Skeletal muscle tissue (tissue), 4 donors: ENCODE results near the gene ADPRH. TPM values are rescaled to one million over a fixed set of nuclear protein-coding genes. Genes with fewer than 3 reads are reported as not detected.
A peak's percentile ranks its signal among the peaks of the same experiment; 100 is the strongest.

Experiments
- H3K27ac ChIP-seq: one replicate; pipeline ENCODE4 v1.7.0; 2013; ENCODE audit warnings: mild to moderate bottlenecking, low read depth, low read length, inconsistent platforms
- H3K27me3 ChIP-seq, 3 donors: one replicate each; pipeline ENCODE4 v1.7.0; 2013; ENCODE audit warnings: low read length in 3 of 3; ENCODE audit not compliant: control insufficient read depth in 3 of 3, insufficient read depth in 3 of 3
- H3K36me3 ChIP-seq, 3 donors: one replicate each; pipeline ENCODE4 v1.7.0; 2013; ENCODE audit warnings: low read length in 3 of 3; ENCODE audit not compliant: control insufficient read depth in 3 of 3, insufficient read depth in 3 of 3
- H3K4me1 ChIP-seq, 3 donors: one replicate each; pipeline ENCODE4 v1.7.0; 2013; ENCODE audit warnings: low read length in 3 of 3, mild to moderate bottlenecking in 3 of 3; ENCODE audit not compliant: control insufficient read depth in 3 of 3, insufficient read depth in 3 of 3
- H3K4me3 ChIP-seq, 3 donors: one replicate each; pipeline ENCODE4 v1.7.0; 2013; ENCODE audit warnings: low read length in 3 of 3
- H3K9ac ChIP-seq, 3 donors: one replicate each; pipeline ENCODE4 v1.7.0; 2013; ENCODE audit warnings: low read length in 3 of 3, mild to moderate bottlenecking in 3 of 3, moderate library complexity in 2 of 3, low read depth in 1 of 3
- H3K9me3 ChIP-seq, 3 donors: one replicate each; pipeline ENCODE4 v1.7.0; 2013; ENCODE audit warnings: low read length in 3 of 3; ENCODE audit not compliant: control insufficient read depth in 3 of 3
- total RNA-seq: library from RNA; depleted of rRNA; stranded (reverse); fragments of >200 nt; gene quantifications from one replicate; pipeline ENCODE4 v1.2.3, GENCODE V29; 2014
- donor health status: Osteomylitis.

Gene ADPRH
- total RNA-seq, 1 donor from 2014 or later, result 5.2 TPM

DNA sequence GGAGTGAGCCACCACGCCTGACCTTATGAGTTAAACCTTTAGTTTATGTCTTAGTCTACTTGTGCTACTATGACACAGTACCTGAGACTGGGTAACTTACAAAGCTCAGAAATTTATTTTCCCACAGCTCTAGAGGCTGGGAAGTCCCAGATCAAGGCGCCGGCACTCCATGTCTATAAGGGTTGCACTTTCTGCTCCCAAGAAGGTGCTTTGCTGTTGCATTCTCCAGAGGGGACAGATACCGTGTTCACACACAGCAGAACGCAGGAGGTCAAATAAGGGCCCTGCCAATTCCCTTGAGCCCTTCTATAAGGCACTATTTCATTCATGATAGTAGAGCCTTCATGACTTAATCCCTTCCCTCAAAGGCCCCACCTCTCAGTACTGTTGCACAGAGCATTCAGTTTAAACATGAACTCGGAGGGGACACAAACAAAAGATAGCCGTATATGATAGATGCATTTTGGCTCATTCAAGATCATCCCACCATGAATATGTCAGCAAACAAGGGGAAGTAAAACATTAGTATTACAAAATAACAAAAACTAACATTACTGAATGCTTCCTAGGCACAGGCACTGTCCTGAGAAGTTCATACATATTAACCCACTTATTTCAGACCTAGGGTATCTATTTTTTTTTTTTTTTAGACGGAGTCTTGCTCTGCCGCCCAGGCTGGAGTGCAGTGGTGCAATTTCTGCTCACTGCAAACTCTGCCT is 44.9 kb downstream of the ADPRH start:
- H3K9ac ChIP-seq, result no peak overlapping the region
- no peaks in the 10 kb centered on the region for H3K27me3 ChIP-seq
- no peaks in the 10 kb centered on the region for H3K9me3 ChIP-seq
- peaks cover 52 to 66% (median 60%) of the 10 kb centered on the region in 3 donors for H3K4me1 ChIP-seq
- no peaks in the 10 kb centered on the region for H3K36me3 ChIP-seq
- no peak overlapping the region for H3K4me3 ChIP-seq
- no peak overlapping the region for H3K27ac ChIP-seq

- H3K27ac ChIP-seq, result peak overlapping the region; percentile 9
- H3K9me3 ChIP-seq, result no peaks in the 10 kb centered on the region
- peaks cover 55 to 70% (median 60%) of the 10 kb centered on the region in 3 donors for H3K4me1 ChIP-seq
- H3K36me3 ChIP-seq, result no peaks in the 10 kb centered on the region
- H3K27me3 ChIP-seq, result no peaks in the 10 kb centered on the region
- H3K4me3 ChIP-seq, result peak overlapping the region in 1 of 3 donors; percentile 49
- peak overlapping the region in 2 of 3 donors; percentile 54 to 65 for H3K9ac ChIP-seq
Measured at GRCh38 chr3:119625451-119626153, 46.3 kb downstream of the ADPRH start.

- Histone ChIP-seq H3K4me1 (peaks cover 56 to 69% (median 60%) of the 10 kb centered on the region in 3 donors), H3K27ac (peak overlapping the region; percentile 0), H3K36me3 (no peaks in the 10 kb centered on the region), H3K9me3 (no peaks in the 10 kb centered on the region), H3K9ac (peak overlapping the region in 1 of 3 donors; percentile 65), H3K27me3 (no peaks in the 10 kb centered on the region), H3K4me3 (peak overlapping the region in 1 of 3 donors; percentile 49)
Measured at GRCh38 chr3:119626196-119626595, 46.9 kb downstream of the ADPRH start.

DNA sequence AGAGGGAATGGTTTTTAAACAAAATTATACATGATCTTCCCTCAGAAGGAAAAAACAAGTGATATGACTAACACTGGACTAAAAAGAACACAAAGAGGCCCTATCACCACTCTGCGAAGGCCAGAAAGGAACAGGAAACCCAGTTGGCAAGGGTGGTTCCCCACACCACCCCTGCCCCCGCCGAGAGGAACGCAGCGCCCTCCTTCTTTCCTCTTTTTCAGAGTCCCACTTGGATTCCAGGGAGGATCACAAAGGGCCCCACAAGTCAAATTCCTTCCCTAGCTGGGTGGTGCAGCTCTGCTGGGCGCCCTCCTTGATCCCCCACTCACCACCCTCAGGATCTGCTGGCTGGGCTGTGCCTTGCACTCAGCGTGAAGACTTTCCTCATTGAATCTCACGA is 48.2 kb downstream of the ADPRH start:
- Histone ChIP-seq H3K27me3 (no peaks in the 10 kb centered on the region), H3K4me3 (no peak overlapping the region), H3K36me3 (no peaks in the 10 kb centered on the region), H3K27ac (peak overlapping the region; percentile 28), H3K9me3 (no peaks in the 10 kb centered on the region), H3K4me1 (peaks cover 59 to 68% (median 59%) of the 10 kb centered on the region in 3 donors), H3K9ac (no peak overlapping the region)

GRCh38 chr3:119628390-119628789 is 49.1 kb downstream of the ADPRH start:
- no peak overlapping the region for H3K4me3 ChIP-seq
- no peaks in the 10 kb centered on the region for H3K36me3 ChIP-seq
- H3K9ac ChIP-seq, result no peak overlapping the region
- H3K27ac ChIP-seq, result peak overlapping the region; percentile 7
- no peaks in the 10 kb centered on the region for H3K27me3 ChIP-seq
- no peaks in the 10 kb centered on the region for H3K9me3 ChIP-seq
- peaks cover 64 to 72% (median 64%) of the 10 kb centered on the region in 3 donors for H3K4me1 ChIP-seq

GRCh38 chr3:119628816-119629445 is 49.6 kb downstream of the ADPRH start:
- H3K27me3 ChIP-seq, result no peaks in the 10 kb centered on the region
- no peak overlapping the region for H3K9ac ChIP-seq
- H3K4me1 ChIP-seq, result peaks cover 64 to 74% (median 64%) of the 10 kb centered on the region in 3 donors
- H3K4me3 ChIP-seq, result no peak overlapping the region
- H3K36me3 ChIP-seq, result no peaks in the 10 kb centered on the region
- H3K9me3 ChIP-seq, result no peaks in the 10 kb centered on the region
- H3K27ac ChIP-seq, result peak overlapping the region; percentile 84

- Histone ChIP-seq H3K9me3 (no peaks in the 10 kb centered on the region), H3K9ac (peak overlapping the region; percentile 10 to 73 (median 67)), H3K27me3 (no peaks in the 10 kb centered on the region), H3K4me3 (no peak overlapping the region), H3K36me3 (no peaks in the 10 kb centered on the region), H3K4me1 (peaks cover 58 to 68% (median 59%) of the 10 kb centered on the region in 3 donors), H3K27ac (peak overlapping the region; percentile 84)
Measured at GRCh38 chr3:119630128-119630879, 51.0 kb downstream of the ADPRH start.

GRCh38 chr3:119630880-119631329 is 51.6 kb downstream of the ADPRH start:
- Histone ChIP-seq H3K9ac (peak overlapping the region; percentile 41 to 73 (median 67)), H3K36me3 (no peaks in the 10 kb centered on the region), H3K4me3 (no peak overlapping the region), H3K27ac (peak overlapping the region; percentile 84), H3K9me3 (no peaks in the 10 kb centered on the region), H3K4me1 (peaks cover 53 to 66% (median 59%) of the 10 kb centered on the region in 3 donors), H3K27me3 (no peaks in the 10 kb centered on the region)

- H3K27ac ChIP-seq, result peak overlapping the region; percentile 84
- no peaks in the 10 kb centered on the region for H3K9me3 ChIP-seq
- no peaks in the 10 kb centered on the region for H3K27me3 ChIP-seq
- H3K4me3 ChIP-seq, result no peak overlapping the region
- H3K36me3 ChIP-seq, result no peaks in the 10 kb centered on the region
- peaks cover 48 to 65% (median 57%) of the 10 kb centered on the region in 3 donors for H3K4me1 ChIP-seq
- peak overlapping the region in 2 of 3 donors; percentile 41 to 51 for H3K9ac ChIP-seq
Measured at GRCh38 chr3:119631516-119631915, 52.2 kb downstream of the ADPRH start.
